HepG2 (cell line): ENCODE data around the gene ACADVL. TPM values are rescaled to one million over a fixed set of nuclear protein-coding genes. Genes with fewer than 3 reads are reported as not detected.

Experiments
- ATF5 ChIP-seq: sonication (generic); formaldehyde crosslinking; IDR thresholded peaks from 2 replicates; pipeline ENCODE4 v1.4.0; 2020; ENCODE audit warnings: mild to moderate bottlenecking, low read depth, missing genetic modification reagents
- DR1 ChIP-seq: sonication (generic); formaldehyde crosslinking; IDR thresholded peaks from 2 replicates; pipeline ENCODE4 v1.8.0; 2021; ENCODE audit warnings: mild to moderate bottlenecking, missing genetic modification reagents, inconsistent platforms
- GLI4 ChIP-seq: sonication (generic); formaldehyde crosslinking; IDR thresholded peaks from 2 replicates; pipeline ENCODE4 v1.5.1; 2020; ENCODE audit warnings: missing genetic modification reagents, mild to moderate bottlenecking, moderate library complexity, borderline replicate concordance
- KLF15 ChIP-seq: sonication (generic); formaldehyde crosslinking; IDR thresholded peaks from 2 replicates; pipeline ENCODE4 v1.8.1; 2023; ENCODE audit warnings: borderline replicate concordance, mild to moderate bottlenecking, inconsistent platforms, missing genetic modification reagents, mixed read lengths
- MBNL3 ChIP-seq: fragments of 250-450 bp; sonication (Bioruptor Pico); conservative IDR thresholded peaks from 2 replicates; pipeline ENCODE4 v1.8.0; 2022; ENCODE audit warnings: mild to moderate bottlenecking, inconsistent platforms
- MYC ChIP-seq: sonication (generic); formaldehyde crosslinking; IDR thresholded peaks from 2 replicates; pipeline ENCODE4 v1.9.0; 2021; ENCODE audit warnings: missing genetic modification reagents, borderline replicate concordance
- SP2 ChIP-seq: sonication (generic); formaldehyde crosslinking; IDR thresholded peaks from 2 replicates; pipeline ENCODE4 v1.5.1; 2020; ENCODE audit warnings: mild to moderate bottlenecking, missing genetic modification reagents
- ZNF142 ChIP-seq: sonication (generic); formaldehyde crosslinking; IDR thresholded peaks from 2 replicates; pipeline ENCODE4 v1.4.0; 2020; ENCODE audit warnings: missing genetic modification reagents
- ZNF24 ChIP-seq: fragments of 450-650 bp; IDR thresholded peaks from 2 replicates; pipeline ENCODE4 v1.6.1; 2017; ENCODE audit warnings: antibody characterized with exemption, mild to moderate bottlenecking
- ZNF333 ChIP-seq: sonication (generic); formaldehyde crosslinking; IDR thresholded peaks from 2 replicates; pipeline ENCODE4 v1.4.0; 2020; ENCODE audit warnings: mild to moderate bottlenecking, missing genetic modification reagents, borderline replicate concordance
- ZNF510 ChIP-seq: sonication (generic); formaldehyde crosslinking; IDR thresholded peaks from 2 replicates; pipeline ENCODE4 v1.4.0; 2020; ENCODE audit warnings: low read depth, mild to moderate bottlenecking, missing genetic modification reagents
- ZNF672 ChIP-seq: sonication (generic); formaldehyde crosslinking; IDR thresholded peaks from 2 replicates; pipeline ENCODE4 v1.8.1; 2022; ENCODE audit warnings: missing genetic modification reagents
- ZNF747 ChIP-seq: sonication (generic); formaldehyde crosslinking; IDR thresholded peaks from 2 replicates; pipeline ENCODE4 v1.8.1; 2023; ENCODE audit warnings: missing genetic modification reagents, mild to moderate bottlenecking, borderline replicate concordance
- ZNF770 ChIP-seq: sonication (generic); formaldehyde crosslinking; IDR thresholded peaks from 2 replicates; pipeline ENCODE4 v1.5.0; 2020; ENCODE audit warnings: mild to moderate bottlenecking, missing genetic modification reagents
- polyA plus RNA-seq, 8 experiments: library from polyadenylated mRNA; depleted of rRNA in 3 of 8; stranded (reverse) in 7 of 8; unstranded in 1 of 8; fragments of >200 nt; fragmentation: Illumina TruSeq in 4 of 8; extraction: Trizol in 4 of 8; gene quantifications; 2 replicates each; pipeline versions ENCODE4 v1.2.1 to v1.2.3, GENCODE V29; 2011 to 2016; ENCODE audit warnings: low read depth in 4 of 8, missing spikeins in 1 of 8, mixed read lengths in 1 of 8; ENCODE audit not compliant: insufficient read depth in 1 of 8
- total RNA-seq, 5 experiments: library from RNA; depleted of rRNA; stranded (reverse); fragments of >200 nt; fragmentation: Illumina TruSeq; extraction: Trizol; gene quantifications; 2 replicates each; pipeline ENCODE4 v1.2.3, GENCODE V29; 2016; ENCODE audit warnings: low read depth in 1 of 5
- TF ChIP-seq, protein P1 (sequence below): sonication (generic); formaldehyde crosslinking; IDR thresholded peaks from 2 replicates; pipeline ENCODE4 v1.5.0; 2020; ENCODE audit warnings: missing genetic modification reagents
- TF ChIP-seq, protein P2 (sequence below): sonication (generic); formaldehyde crosslinking; IDR thresholded peaks from 2 replicates; pipeline ENCODE4 v1.4.0; 2020; ENCODE audit warnings: missing genetic modification reagents

Gene ACADVL
- total and polyA plus RNA-seq, 2 of the 13 experiments (the other 11 are each of a cell fraction or from before 2014, with no cell fraction given), result 219 to 412 TPM

- TF ChIP-seq, protein P1, sequence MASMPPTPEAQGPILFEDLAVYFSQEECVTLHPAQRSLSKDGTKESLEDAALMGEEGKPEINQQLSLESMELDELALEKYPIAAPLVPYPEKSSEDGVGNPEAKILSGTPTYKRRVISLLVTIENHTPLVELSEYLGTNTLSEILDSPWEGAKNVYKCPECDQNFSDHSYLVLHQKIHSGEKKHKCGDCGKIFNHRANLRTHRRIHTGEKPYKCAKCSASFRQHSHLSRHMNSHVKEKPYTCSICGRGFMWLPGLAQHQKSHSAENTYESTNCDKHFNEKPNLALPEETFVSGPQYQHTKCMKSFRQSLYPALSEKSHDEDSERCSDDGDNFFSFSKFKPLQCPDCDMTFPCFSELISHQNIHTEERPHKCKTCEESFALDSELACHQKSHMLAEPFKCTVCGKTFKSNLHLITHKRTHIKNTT, result no peak
- TF ChIP-seq SP2 (no peak), DR1 (no peak), ZNF24 (no peak), ZNF770 (no peak), ATF5 (CRISPR knock-in tag) (no peak), ZNF333 (peak; percentile 32; the same call in 1 of the 2 replicates), MBNL3 (CRISPR knock-in tag) (no peak), ZNF747 (CRISPR knock-in tag) (no peak), ZNF142 (CRISPR knock-in tag) (no peak; the same call in 1 of the 2 replicates), GLI4 (CRISPR knock-in tag) (peak; percentile 94; the same call in 1 of the 2 replicates), MYC (CRISPR knock-in tag) (peak; percentile 69; the same call in 1 of the 2 replicates), ZNF672 (CRISPR knock-in tag) (no peak), ZNF510 (CRISPR knock-in tag) (no peak), KLF15 (CRISPR knock-in tag) (no peak)
- TF ChIP-seq, protein P2, sequence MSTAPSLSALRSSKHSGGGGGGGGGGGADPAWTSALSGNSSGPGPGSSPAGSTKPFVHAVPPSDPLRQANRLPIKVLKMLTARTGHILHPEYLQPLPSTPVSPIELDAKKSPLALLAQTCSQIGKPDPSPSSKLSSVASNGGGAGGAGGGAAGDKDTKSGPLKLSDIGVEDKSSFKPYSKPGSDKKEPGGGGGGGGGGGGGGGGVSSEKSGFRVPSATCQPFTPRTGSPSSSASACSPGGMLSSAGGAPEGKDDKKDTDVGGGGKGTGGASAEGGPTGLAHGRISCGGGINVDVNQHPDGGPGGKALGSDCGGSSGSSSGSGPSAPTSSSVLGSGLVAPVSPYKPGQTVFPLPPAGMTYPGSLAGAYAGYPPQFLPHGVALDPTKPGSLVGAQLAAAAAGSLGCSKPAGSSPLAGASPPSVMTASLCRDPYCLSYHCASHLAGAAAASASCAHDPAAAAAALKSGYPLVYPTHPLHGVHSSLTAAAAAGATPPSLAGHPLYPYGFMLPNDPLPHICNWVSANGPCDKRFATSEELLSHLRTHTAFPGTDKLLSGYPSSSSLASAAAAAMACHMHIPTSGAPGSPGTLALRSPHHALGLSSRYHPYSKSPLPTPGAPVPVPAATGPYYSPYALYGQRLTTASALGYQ (CRISPR knock-in tag), result no peak
Measured at GRCh38 chr17:7219812-7220592, at the start of gene ACADVL, which contains the start of gene DLG4 (continued).
